HFF-Myc (cell line): ENCODE measurements around the gene NHERF1.

Experiments
- DNase-seq: peaks from one replicate; pipeline ENCODE4 v3.0.0-alpha.2; 2011; ENCODE audit warnings: low read depth; ENCODE audit errors: extremely low read depth
- H3K4me3 ChIP-seq: replicated peaks from 2 replicates; pipeline ENCODE4 v1.5.1; 2011; ENCODE audit warnings: low read depth, mild to moderate bottlenecking, control low read depth, low read length
- TF ChIP-seq, protein P1 (sequence below): IDR thresholded peaks from 2 replicates; pipeline ENCODE4 v1.5.1; 2012; ENCODE audit warnings: mild to moderate bottlenecking, low read depth, low read length, control low read depth; ENCODE audit errors: missing control alignments

Gene NHERF1

DNA sequence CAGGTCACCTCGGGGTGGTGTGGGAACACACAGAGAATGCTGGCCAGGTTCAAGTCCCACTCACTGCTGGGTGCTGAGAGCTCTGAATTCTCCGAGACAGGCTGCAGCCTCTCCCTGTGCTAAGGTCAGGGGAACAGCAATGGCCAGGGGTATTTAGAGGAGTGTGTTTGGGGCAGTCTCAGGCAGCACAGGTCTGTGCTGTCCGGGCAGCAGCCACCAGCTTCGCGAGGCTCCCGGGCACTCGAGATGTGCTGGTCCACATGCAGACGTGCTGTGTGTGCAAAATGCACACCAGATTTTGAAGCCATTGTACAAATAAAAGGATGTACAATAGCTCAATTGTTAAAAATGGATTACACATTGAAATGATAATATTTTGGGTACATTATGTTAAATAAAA, 7.1 kb downstream of the NHERF1 start:
- DNase-seq = no peak
- no peak overlapping the region for H3K4me3 ChIP-seq
- TF ChIP-seq, protein P1, sequence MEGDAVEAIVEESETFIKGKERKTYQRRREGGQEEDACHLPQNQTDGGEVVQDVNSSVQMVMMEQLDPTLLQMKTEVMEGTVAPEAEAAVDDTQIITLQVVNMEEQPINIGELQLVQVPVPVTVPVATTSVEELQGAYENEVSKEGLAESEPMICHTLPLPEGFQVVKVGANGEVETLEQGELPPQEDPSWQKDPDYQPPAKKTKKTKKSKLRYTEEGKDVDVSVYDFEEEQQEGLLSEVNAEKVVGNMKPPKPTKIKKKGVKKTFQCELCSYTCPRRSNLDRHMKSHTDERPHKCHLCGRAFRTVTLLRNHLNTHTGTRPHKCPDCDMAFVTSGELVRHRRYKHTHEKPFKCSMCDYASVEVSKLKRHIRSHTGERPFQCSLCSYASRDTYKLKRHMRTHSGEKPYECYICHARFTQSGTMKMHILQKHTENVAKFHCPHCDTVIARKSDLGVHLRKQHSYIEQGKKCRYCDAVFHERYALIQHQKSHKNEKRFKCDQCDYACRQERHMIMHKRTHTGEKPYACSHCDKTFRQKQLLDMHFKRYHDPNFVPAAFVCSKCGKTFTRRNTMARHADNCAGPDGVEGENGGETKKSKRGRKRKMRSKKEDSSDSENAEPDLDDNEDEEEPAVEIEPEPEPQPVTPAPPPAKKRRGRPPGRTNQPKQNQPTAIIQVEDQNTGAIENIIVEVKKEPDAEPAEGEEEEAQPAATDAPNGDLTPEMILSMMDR = no peak

DNA sequence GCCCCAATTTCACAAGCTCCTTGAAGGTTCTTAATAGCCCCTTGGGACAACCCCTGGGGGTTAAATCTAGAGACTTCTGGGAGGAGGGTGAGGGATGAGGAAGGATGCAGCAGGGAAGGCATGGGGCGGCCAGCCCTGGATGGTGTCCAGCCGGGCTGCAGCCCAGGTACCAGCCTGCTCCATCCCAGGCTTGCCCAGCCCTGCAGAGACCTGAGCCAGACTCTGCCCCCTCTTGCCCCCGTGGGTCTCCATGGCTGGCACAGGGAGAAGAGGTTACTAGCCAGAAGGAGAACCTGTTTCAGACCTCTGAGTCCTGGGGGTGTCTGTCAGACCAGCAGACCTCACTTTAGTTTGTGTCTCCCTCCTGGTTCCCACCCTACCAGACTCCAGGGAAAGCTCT, 8.5 kb downstream of the NHERF1 start:
- H3K4me3 ChIP-seq = no peak overlapping the region
- DNase-seq = no peak
- TF ChIP-seq, protein P1 = no peak

DNA sequence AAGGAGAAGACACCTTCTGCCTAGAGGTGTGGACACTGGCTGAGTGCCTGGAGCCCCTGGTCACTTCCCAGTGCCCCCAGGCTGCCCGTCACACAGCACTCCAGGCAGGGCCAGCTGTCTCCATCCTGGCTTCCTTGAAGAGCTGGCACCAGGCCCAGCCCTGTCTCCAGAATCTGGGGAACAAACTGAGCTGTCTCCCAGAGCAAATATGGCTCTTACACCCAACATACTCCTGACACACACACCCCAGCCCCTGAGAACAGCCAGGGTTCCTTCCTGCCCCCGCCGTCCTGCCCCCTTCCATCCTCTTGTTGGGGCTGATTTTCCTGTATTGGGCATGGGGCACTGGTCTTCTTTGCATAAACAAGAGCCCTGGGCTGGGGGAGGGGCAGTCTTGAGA, 9.1 kb downstream of the NHERF1 start:
- TF ChIP-seq, protein P1 = no peak
- DNase-seq = no peak
- no peak overlapping the region for H3K4me3 ChIP-seq

DNA sequence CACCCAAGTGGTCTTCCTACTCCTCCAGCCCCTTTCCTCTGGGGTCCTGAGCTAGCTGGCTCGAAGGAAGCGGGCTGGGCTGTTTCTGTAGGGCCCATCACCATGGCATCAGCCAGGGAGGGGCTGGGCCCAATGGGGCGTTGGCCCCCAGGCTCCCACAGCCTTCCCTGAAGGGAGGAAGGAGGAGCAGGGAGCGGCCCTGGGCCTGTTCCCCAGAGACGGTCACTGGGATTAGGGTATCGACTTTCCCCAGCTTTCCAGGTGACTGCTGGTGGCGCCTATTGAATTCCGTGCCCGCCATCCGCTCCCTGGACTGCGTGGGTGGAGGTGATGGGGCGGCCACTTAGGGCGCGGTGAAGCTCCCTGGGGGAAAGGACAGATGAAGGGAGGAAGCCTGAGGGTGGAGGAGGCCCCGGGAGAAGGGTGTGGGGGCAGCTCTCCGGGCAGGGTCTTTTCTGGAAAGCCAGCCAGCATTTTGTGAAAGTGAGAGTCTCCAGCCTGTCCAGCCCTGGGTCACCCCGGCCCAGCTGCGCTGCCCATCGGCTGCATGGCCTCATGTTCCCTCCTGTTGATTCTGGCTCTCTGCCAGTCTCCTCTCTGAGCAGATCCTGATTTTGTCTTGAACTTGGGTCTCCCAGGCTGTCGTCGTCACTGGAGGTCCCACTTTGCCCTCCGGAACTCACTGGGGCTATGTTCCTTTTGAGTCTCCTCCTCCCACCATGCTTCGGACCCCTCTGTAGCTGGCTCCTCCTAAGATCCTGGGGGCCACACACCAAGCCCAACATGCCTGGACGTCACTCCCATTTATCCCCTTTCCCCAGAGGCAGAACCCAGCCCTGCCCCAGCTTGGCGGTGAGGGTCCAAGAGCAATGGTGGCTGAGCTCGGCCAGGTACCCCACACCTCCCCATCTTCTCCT, 9.8 kb downstream of the NHERF1 start:
- no peak overlapping the region for H3K4me3 ChIP-seq
- TF ChIP-seq, protein P1 = no peak
- no peak for DNase-seq

DNA sequence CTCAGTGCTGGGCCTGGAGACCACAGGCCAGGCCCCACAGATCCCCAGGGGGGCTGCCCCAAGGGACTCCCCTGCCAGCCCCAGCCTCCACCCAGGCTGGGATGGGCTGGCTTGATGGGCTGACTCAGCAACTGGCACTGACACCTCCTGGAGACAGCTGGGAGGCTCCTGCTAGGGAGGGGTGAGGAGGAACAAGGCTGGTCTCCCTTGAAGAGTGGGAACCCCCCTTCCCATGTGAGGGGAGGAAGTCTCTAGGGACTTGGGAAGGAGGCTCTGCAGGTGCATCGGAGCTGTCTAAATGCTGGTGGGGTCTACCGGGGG, 10.4 kb downstream of the NHERF1 start:
- TF ChIP-seq, protein P1 = no peak
- no peak overlapping the region for H3K4me3 ChIP-seq
- DNase-seq = no peak

DNA sequence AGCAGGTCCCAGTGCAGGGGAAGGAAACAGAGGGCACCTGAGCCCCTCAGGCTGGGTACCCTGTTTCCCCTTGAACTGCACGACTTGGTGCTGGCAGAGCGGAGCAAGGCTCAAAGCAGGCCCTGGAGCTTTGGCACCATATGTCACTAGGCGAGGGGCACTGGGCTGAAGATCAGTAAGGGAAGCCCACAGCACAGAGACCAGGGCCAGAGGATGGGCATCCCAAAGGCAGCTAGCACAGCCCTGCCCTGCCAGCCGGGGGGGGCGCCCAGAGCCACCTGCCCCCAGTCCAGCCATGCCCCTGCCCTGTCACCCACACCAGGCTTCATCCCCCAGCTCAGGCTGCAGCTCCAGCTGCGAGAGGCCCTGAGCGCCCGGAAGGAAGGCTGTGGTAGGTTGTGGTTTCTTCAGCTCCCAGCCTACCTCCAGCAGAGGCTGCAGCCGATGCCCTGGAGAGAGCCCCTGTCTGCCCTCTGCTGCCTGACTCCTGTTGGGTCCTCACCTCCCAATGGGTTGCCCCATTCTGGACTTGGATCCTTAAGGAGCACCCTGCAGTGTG, 10.9 kb downstream of the NHERF1 start:
- no peak overlapping the region for H3K4me3 ChIP-seq
- TF ChIP-seq, protein P1 = no peak
- no peak for DNase-seq
